B cell (primary cell): ENCODE measurements around the gene TENM3. TPM values are rescaled to one million over a fixed set of nuclear protein-coding genes. Genes with fewer than 3 reads are reported as not detected.

Source experiments
- ATAC-seq: fragments of 200-7000 bp; cut with Tn5 transposase; one replicate; pipeline ENCODE4 v1.10.0; 2021; ENCODE audit warnings: low read depth, mild to moderate bottlenecking, moderate number of reproducible peaks, moderate library complexity
- CTCF ChIA-PET: fragments of 350-600 bp; sonication (Branson Sonifier 250); formaldehyde crosslinking; loops from one replicate; lab custom pipeline; 2021; ENCODE audit warnings: antibody characterized with exemption, inconsistent platforms; lab: Charles Lee
- POLR2A ChIA-PET: fragments of 350-600 bp; sonication (Branson Sonifier 250); formaldehyde crosslinking; loops from one replicate; lab custom pipeline; 2021; ENCODE audit warnings: antibody characterized with exemption; lab: Charles Lee
- DNase-seq: peaks from one replicate; pipeline ENCODE4 v3.0.0; 2013
- H2AFZ ChIP-seq: 2 replicates; pipeline ENCODE4 v1.6.1; 2012; ENCODE audit warnings: mild to moderate bottlenecking, low read depth, low read length; ENCODE audit not compliant: insufficient read depth, poor library complexity, severe bottlenecking
- H3K27ac ChIP-seq, 2 donors: 1 replicate in 1 of 2; 2 replicates in 1 of 2; pipeline ENCODE4 v1.5.1; 2012 to 2013; ENCODE audit warnings: low read length in 2 of 2, mild to moderate bottlenecking in 2 of 2, moderate library complexity in 1 of 2
- H3K27me3 ChIP-seq, 4 experiments: fragments of 200-600 bp in 1 of 4; sonication (generic) in 1 of 4; replicated peaks in 1 of 4; 1 replicate in 2 of 4; 2 replicates in 2 of 4; pipeline versions ENCODE4 v1.6.1 to v1.7.0; 2013 to 2016; ENCODE audit warnings: low read length in 3 of 4, mild to moderate bottlenecking in 2 of 4, mixed read lengths in 1 of 4, moderate library complexity in 1 of 4; ENCODE audit not compliant: insufficient read depth in 4 of 4, control insufficient read depth in 3 of 4; ENCODE audit errors: control extremely low read depth in 1 of 4
- H3K36me3 ChIP-seq, 2 experiments: replicated peaks in 1 of 2; 1 replicate in 1 of 2; 2 replicates in 1 of 2; pipeline versions ENCODE4 v1.6.1 to v1.7.1; 2013; ENCODE audit warnings: low read length in 1 of 2; ENCODE audit not compliant: insufficient read depth in 2 of 2, control insufficient read depth in 1 of 2; ENCODE audit errors: control extremely low read depth in 1 of 2, extremely low read depth in 1 of 2
- H3K4me1 ChIP-seq, 2 donors: fragments of 200-600 bp in 1 of 2; sonication (generic) in 1 of 2; 1 replicate in 1 of 2; 2 replicates in 1 of 2; pipeline versions ENCODE4 v1.5.1 to v1.6.1; 2013 to 2017; ENCODE audit warnings: low read length in 2 of 2; ENCODE audit not compliant: control insufficient read depth in 2 of 2, insufficient read depth in 2 of 2
- H3K4me2 ChIP-seq: replicated peaks from 2 replicates; pipeline ENCODE3; 2012; ENCODE audit warnings: mild to moderate bottlenecking, low read depth, low read length; ENCODE audit not compliant: poor library complexity, severe bottlenecking
- H3K4me3 ChIP-seq, 5 experiments: fragments of 200-600 bp in 1 of 5; sonication (generic) in 1 of 5; 1 replicate in 3 of 5; 2 replicates in 2 of 5; pipeline versions ENCODE4 v1.5.1 to v1.7.0; 2011 to 2016; ENCODE audit warnings: low read length in 4 of 5, mild to moderate bottlenecking in 4 of 5, low read depth in 2 of 5, control low read depth in 1 of 5, moderate library complexity in 1 of 5; ENCODE audit not compliant: insufficient read depth in 1 of 5; ENCODE audit errors: control extremely low read depth in 1 of 5, extremely low read depth in 1 of 5
- H3K79me2 ChIP-seq: fragments of 200-600 bp; sonication (generic); one replicate; pipeline ENCODE4 v1.6.0; 2016; ENCODE audit warnings: low read length; ENCODE audit not compliant: control insufficient read depth, insufficient read depth
- H3K9ac ChIP-seq: fragments of 200-600 bp; sonication (generic); 2 replicates; pipeline ENCODE4 v1.6.1; 2017; ENCODE audit warnings: mild to moderate bottlenecking, low read length, moderate library complexity
- H3K9me3 ChIP-seq, 3 donors: one replicate each; pipeline versions ENCODE4 v1.6.1 to v1.7.1; 2013; ENCODE audit warnings: low read length in 2 of 3; ENCODE audit not compliant: control insufficient read depth in 2 of 3, insufficient read depth in 1 of 3; ENCODE audit errors: control extremely low read depth in 1 of 3
- H4K20me1 ChIP-seq: 2 replicates; pipeline ENCODE4 v1.6.0; 2012; ENCODE audit warnings: mild to moderate bottlenecking, low read length; ENCODE audit not compliant: insufficient read depth, control insufficient read depth, poor library complexity, severe bottlenecking
- H3K27ac Mint-ChIP-seq: one replicate; pipeline ENCODE4 v1.8.0; 2021; ENCODE audit warnings: mixed read lengths
- H3K27me3 Mint-ChIP-seq: one replicate; pipeline ENCODE4 v1.8.0; 2021; ENCODE audit warnings: mixed read lengths
- H3K4me1 Mint-ChIP-seq: one replicate; pipeline ENCODE4 v1.8.0; 2021; ENCODE audit warnings: mixed read lengths
- H3K4me3 Mint-ChIP-seq: one replicate; pipeline ENCODE4 v1.8.0; 2021; ENCODE audit warnings: mixed read lengths
- H3K9me3 Mint-ChIP-seq: one replicate; pipeline ENCODE4 v1.8.0; 2022; ENCODE audit warnings: mixed read lengths; ENCODE audit not compliant: insufficient read depth
- CTCF ChIP-seq: fragments of 200-600 bp; IDR thresholded peaks from one replicate; pipeline ENCODE4 v1.8.0; 2022; ENCODE audit warnings: antibody characterized with exemption, mild to moderate bottlenecking
- EZH2 ChIP-seq: IDR thresholded peaks from 2 replicates; pipeline ENCODE4 v1.6.1; 2012; ENCODE audit warnings: borderline replicate concordance, low read depth, mild to moderate bottlenecking, moderate library complexity, low read length; ENCODE audit not compliant: insufficient read depth, poor library complexity, severe bottlenecking
- WGBS: methylation state at CpG from one replicate; pipeline ENCODE4 v1.1.5; 2013; ENCODE audit warnings: missing lambda C conversion rate; ENCODE audit not compliant: insufficient coverage; 5-methylcytosine and 5-hydroxymethylcytosine counted together
- intact Hi-C: fragments of 100-400 bp; cut with micrococcal nuclease; formaldehyde crosslinking; loops from one replicate; pipeline ENCODE4 v1.10.0; 2022
- polyA plus RNA-seq: library from polyadenylated mRNA; depleted of rRNA; stranded (reverse); fragments of >200 nt; gene quantifications from 2 replicates; pipeline ENCODE4 v1.2.3, GENCODE V29; 2012
- total RNA-seq, 2 donors: library from RNA; stranded (reverse); fragments of 120-200 nt in 1 of 2; gene quantifications; 1 replicate in 1 of 2; 2 replicates in 1 of 2; pipeline versions ENCODE4 v1.2.3 to v1.2.4, GENCODE V29; 2013 to 2022

Gene TENM3
- total and polyA plus RNA-seq, 2 donors (not counting 1 experiment from before 2014, with no cell fraction given): not detected

DNA sequence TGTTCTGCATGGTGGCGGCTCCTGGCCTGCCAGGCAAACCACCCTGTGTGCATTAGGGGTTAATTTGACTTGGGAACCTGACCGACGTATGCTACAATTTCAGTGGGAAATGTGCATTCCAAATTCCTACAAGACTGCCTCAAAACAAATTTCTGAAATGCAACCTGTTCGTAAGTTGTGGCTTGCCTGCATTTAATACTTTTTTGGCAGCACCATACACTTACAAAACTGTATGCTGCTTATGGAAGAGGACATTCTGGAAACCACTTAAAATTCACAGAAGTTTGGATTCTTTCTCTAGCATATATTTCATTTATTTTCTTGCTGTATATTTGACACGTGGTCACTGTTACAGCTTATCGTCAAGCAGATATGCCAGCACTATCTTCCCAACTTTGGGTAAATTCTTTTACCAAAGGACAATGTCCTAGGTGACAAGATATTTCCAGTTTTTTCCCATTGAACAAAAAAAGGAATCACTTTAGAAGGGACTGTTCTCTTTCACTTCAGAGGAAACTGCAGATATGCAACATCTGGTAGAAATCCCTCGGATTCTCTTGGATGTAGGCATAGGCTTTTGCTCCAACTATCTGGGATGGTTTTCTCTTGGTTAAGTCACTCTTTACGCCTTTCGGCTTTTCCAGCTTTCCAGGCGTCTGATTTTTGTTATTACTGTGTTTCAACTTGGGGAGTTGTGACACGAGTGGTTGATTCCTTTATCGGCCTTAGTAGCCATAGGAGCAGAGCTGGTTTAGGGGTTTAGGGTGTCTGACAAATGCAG lies 9.7 kb upstream of the TENM3 start:
- Histone ChIP-seq H2AFZ (no peak overlapping the region), H3K4me2 (no peak overlapping the region), H3K27me3 (no peaks in the 10 kb centered on the region), H3K79me2 (no peaks in the 10 kb centered on the region), H3K4me3 (no peak overlapping the region), H3K27ac (no peak overlapping the region), H3K36me3 (no peaks in the 10 kb centered on the region), H3K9ac (no peak overlapping the region), H4K20me1 (no peaks in the 10 kb centered on the region), H3K9me3 (peaks cover 0 to 5% (median 0%) of the 10 kb centered on the region in 3 donors), H3K4me1 (no peaks in the 10 kb centered on the region)
- no peak for TF ChIP-seq EZH2
- no peak for TF ChIP-seq CTCF
- no peak for DNase-seq
- intact Hi-C loops: no loop called here
- no peak overlapping the region for H3K27ac Mint-ChIP-seq
- POLR2A ChIA-PET: no interaction called here
- 82% methylated on average over 9 of the region's 12 CpGs for WGBS
- CTCF ChIA-PET: interaction anchor here (1.1 kb wide), 1 partner anchor 48 kb away, joined by 3 read pairs; no protein-coding TSS in a partner anchor
- peaks cover 6% of the 10 kb centered on the region for H3K9me3 Mint-ChIP-seq
- no peaks in the 10 kb centered on the region for H3K27me3 Mint-ChIP-seq
- no peaks in the 10 kb centered on the region for H3K4me1 Mint-ChIP-seq
- H3K4me3 Mint-ChIP-seq: no peak overlapping the region
- no peak for ATAC-seq

GRCh38 chr4:182235021-182235795 lies 8.0 kb upstream of the TENM3 start:
- no peaks in the 10 kb centered on the region for H3K27me3 ChIP-seq
- peaks cover 6% of the 10 kb centered on the region for H3K9me3 Mint-ChIP-seq

More at GRCh38 chr4:182235021-182235795, 8.0 kb upstream of the TENM3 start:
- ChIA-PET CTCF (no interaction called here), POLR2A (no interaction called here)
- Histone ChIP-seq H3K79me2 (no peaks in the 10 kb centered on the region), H4K20me1 (no peaks in the 10 kb centered on the region), H3K27ac (no peak overlapping the region), H3K4me2 (no peak overlapping the region), H2AFZ (no peak overlapping the region), H3K36me3 (no peaks in the 10 kb centered on the region), H3K9ac (no peak overlapping the region), H3K4me1 (no peaks in the 10 kb centered on the region), H3K9me3 (peaks cover 0 to 2% (median 0%) of the 10 kb centered on the region in 3 donors), H3K4me3 (no peak overlapping the region)
- no peak for ATAC-seq
- Mint-ChIP-seq H3K27me3 (no peaks in the 10 kb centered on the region), H3K4me1 (no peaks in the 10 kb centered on the region), H3K27ac (no peak overlapping the region), H3K4me3 (no peak overlapping the region)
- TF ChIP-seq EZH2 (no peak), CTCF (no peak)
- intact Hi-C loops: no loop called here
- 96% methylated on average over 3 of the region's 11 CpGs for WGBS
- DNase-seq: no peak
